Measurements from ENCODE around the gene PDLIM7. TPM values are rescaled to one million over a fixed set of nuclear protein-coding genes. Genes with fewer than 3 reads are reported as not detected.

The PDLIM7 gene
- total RNA-seq, 1 donor from 2014 or later: 38.7 TPM

DNA sequence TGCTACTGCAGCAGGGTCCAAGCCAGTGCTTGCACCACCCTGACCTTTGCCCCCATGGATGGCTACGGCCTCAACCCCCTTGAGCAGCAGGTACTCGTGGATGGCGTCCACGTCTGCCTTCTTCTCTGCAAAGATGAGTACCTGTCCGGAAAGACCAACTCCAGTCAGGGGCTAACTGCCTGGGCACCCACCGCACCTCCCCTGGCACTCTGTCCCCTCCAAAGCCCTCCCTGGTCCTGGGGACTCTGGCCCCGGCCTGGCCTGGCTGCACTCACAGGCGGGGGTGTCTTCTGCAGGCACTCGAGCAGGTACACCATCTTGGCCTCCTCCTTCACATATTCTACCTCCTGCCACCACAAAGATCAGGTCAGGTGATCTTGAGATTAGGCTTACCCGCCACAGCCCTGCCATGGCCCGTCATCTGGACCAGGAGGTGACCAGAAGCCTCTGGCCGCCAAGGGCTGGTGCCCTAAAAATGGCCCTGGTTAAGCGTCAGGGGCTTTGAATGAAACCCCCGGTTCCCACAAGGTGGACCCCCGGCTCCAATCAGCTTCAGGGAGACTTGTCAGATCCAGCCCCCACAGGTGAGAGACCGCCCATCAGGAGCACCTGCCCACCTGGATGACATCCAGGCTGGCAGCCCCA, 15.5 kb upstream of the PDLIM7 start:
- H2AFZ ChIP-seq (replicated peaks): no peak overlapping the region
- H3K4me3 ChIP-seq: no peak overlapping the region
- no peak overlapping the region for H3K4me2 ChIP-seq
- no peaks in the 10 kb centered on the region for H3K9me3 ChIP-seq (ENCODE audit: low read depth)
- peaks cover 9% of the 10 kb centered on the region for H4K20me1 ChIP-seq (ENCODE audit: low read depth)
- no peak for TF ChIP-seq EZH2 (IDR thresholded peaks at IDR 0.05)
- TF ChIP-seq, protein P1, sequence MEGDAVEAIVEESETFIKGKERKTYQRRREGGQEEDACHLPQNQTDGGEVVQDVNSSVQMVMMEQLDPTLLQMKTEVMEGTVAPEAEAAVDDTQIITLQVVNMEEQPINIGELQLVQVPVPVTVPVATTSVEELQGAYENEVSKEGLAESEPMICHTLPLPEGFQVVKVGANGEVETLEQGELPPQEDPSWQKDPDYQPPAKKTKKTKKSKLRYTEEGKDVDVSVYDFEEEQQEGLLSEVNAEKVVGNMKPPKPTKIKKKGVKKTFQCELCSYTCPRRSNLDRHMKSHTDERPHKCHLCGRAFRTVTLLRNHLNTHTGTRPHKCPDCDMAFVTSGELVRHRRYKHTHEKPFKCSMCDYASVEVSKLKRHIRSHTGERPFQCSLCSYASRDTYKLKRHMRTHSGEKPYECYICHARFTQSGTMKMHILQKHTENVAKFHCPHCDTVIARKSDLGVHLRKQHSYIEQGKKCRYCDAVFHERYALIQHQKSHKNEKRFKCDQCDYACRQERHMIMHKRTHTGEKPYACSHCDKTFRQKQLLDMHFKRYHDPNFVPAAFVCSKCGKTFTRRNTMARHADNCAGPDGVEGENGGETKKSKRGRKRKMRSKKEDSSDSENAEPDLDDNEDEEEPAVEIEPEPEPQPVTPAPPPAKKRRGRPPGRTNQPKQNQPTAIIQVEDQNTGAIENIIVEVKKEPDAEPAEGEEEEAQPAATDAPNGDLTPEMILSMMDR (IDR thresholded peaks at IDR 0.05): no peak
- TF ChIP-seq EZH2phosphoT487 (IDR thresholded peaks at IDR 0.05): no peak
- Mint-ChIP-seq H3K9me3 (no peaks in the 10 kb centered on the region), H3K27ac (no peak overlapping the region), H3K4me3 (peak overlapping the region; percentile 35), H3K4me1 (peaks cover 23% of the 10 kb centered on the region), H3K27me3 (ENCODE audit: insufficient read depth, low read depth) (peaks cover 11% of the 10 kb centered on the region), H3K36me3 (peaks cover 20% of the 10 kb centered on the region)
- H3K27ac ChIP-seq: no peak overlapping the region
- no peaks in the 10 kb centered on the region for H3K36me3 ChIP-seq
- H3K79me2 ChIP-seq (ENCODE audit: low read depth): peaks cover 19% of the 10 kb centered on the region
- peaks cover 7% of the 10 kb centered on the region for H3F3A ChIP-seq (ENCODE audit: low read depth)
- no peak for DNase-seq (ENCODE audit: low spot score)
- H3K9ac ChIP-seq: no peak overlapping the region
- no peaks in the 10 kb centered on the region for H3K27me3 ChIP-seq
- no peaks in the 10 kb centered on the region for H3K4me1 ChIP-seq

DNA sequence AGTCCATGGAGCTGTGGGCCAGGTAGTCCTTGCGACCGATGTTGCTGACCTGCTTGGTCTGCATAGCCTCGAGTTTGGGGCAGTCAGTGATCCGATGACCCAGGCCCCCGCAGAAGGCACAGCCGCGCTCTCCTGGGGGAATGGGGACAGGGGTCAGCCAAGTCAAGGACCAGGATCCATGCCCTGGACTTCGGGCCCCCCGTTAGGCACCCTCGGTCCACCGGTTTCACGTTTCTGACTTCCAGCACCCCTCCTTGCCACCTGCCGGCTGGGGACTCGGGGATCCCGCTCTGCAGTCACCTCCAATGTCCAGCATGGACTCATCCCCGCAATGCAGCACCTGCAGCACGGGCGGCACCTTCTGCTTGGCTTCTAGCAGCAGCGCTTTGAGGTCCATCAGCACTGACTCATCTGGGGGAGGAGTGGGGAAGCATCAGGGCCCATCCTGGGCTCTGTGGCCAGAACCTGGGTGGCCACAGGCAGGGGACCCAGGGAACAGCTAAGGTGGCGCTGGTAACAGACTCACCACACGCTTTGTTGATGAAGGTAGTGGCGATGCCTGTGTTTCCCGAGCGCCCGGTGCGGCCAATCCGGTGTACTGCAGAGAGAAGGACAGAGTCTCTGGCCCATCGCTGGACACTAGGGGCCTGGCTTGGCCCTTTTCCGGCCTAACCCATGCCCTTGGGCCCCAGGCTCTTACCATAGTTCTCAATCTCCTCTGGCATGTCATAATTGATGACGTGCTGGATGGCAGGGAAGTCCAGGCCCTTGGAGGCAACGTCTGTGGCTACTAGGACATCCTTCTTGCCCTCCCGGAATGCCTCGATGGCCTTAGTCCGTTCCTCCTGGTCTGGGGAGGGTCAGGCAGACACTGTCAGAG, 14.6 kb upstream of the PDLIM7 start:
- peaks cover 20% of the 10 kb centered on the region for H3K36me3 Mint-ChIP-seq
- H3K9me3 Mint-ChIP-seq: no peaks in the 10 kb centered on the region
- H3K27me3 Mint-ChIP-seq (ENCODE audit: insufficient read depth, low read depth): peaks cover 15% of the 10 kb centered on the region

DNA sequence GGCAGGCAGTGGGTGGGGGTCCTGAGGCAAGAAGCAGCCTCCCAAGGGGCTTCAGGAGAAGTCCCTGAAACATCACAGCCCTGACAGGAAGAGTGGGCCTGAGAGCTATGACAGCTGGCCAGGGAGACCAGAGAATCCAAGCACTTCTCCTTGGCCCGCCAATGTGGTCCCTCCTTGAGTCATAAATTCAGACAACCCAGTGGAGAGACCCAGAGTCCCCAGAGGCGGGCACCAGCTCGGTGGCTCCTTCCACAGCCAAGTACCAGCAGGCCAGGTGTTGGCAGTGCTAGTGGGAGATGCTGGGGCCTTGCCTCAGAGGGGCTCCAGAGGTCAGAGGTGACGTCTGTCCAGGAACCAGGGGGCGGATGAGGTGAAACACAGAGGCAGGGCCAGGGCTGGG, 13.8 kb upstream of the PDLIM7 start:
- Histone ChIP-seq H4K20me1 (ENCODE audit: low read depth) (peaks cover 9% of the 10 kb centered on the region), H3K4me1 (no peaks in the 10 kb centered on the region), H3K27me3 (no peaks in the 10 kb centered on the region), H3K4me2 (no peak overlapping the region), H3K9me3 (ENCODE audit: low read depth) (no peaks in the 10 kb centered on the region), H3K27ac (no peak overlapping the region), H3K79me2 (ENCODE audit: low read depth) (peaks cover 14% of the 10 kb centered on the region), H3K36me3 (no peaks in the 10 kb centered on the region), H3K9ac (no peak overlapping the region), H3F3A (ENCODE audit: low read depth) (no peaks in the 10 kb centered on the region), H3K4me3 (no peak overlapping the region), H2AFZ (replicated peaks) (no peak overlapping the region)
- no peak for DNase-seq (ENCODE audit: low spot score)
- Mint-ChIP-seq H3K27ac (no peak overlapping the region), H3K36me3 (peaks cover 20% of the 10 kb centered on the region), H3K27me3 (ENCODE audit: insufficient read depth, low read depth) (peaks cover 11% of the 10 kb centered on the region), H3K9me3 (no peaks in the 10 kb centered on the region), H3K4me1 (peaks cover 17% of the 10 kb centered on the region), H3K4me3 (no peak overlapping the region)
- TF ChIP-seq EZH2phosphoT487 (IDR thresholded peaks at IDR 0.05) (no peak), EZH2 (IDR thresholded peaks at IDR 0.05) (no peak)
- TF ChIP-seq, protein P1 (IDR thresholded peaks at IDR 0.05): no peak

More for the DNA sequence above, 14.6 kb upstream of the PDLIM7 start:
- H3F3A ChIP-seq (ENCODE audit: low read depth): peaks cover 2% of the 10 kb centered on the region
- no peak overlapping the region for H3K27ac ChIP-seq
- peaks cover 9% of the 10 kb centered on the region for H4K20me1 ChIP-seq (ENCODE audit: low read depth)
- no peaks in the 10 kb centered on the region for H3K36me3 ChIP-seq
- H3K4me2 ChIP-seq: no peak overlapping the region
- Mint-ChIP-seq H3K4me3 (no peak overlapping the region), H3K4me1 (peaks cover 23% of the 10 kb centered on the region), H3K27ac (no peak overlapping the region)
- no peaks in the 10 kb centered on the region for H3K9me3 ChIP-seq (ENCODE audit: low read depth)
- no peak for DNase-seq (ENCODE audit: low spot score)
- no peak overlapping the region for H3K4me3 ChIP-seq
- no peak overlapping the region for H2AFZ ChIP-seq (replicated peaks)
- TF ChIP-seq, protein P1 (IDR thresholded peaks at IDR 0.05): no peak
- TF ChIP-seq EZH2phosphoT487 (IDR thresholded peaks at IDR 0.05) (no peak), EZH2 (IDR thresholded peaks at IDR 0.05) (no peak)
- H3K9ac ChIP-seq: no peak overlapping the region
- no peaks in the 10 kb centered on the region for H3K4me1 ChIP-seq
- peaks cover 19% of the 10 kb centered on the region for H3K79me2 ChIP-seq (ENCODE audit: low read depth)
- no peaks in the 10 kb centered on the region for H3K27me3 ChIP-seq
